ENCODE data around the gene ELL.

- TF ChIP-seq, protein P1, sequence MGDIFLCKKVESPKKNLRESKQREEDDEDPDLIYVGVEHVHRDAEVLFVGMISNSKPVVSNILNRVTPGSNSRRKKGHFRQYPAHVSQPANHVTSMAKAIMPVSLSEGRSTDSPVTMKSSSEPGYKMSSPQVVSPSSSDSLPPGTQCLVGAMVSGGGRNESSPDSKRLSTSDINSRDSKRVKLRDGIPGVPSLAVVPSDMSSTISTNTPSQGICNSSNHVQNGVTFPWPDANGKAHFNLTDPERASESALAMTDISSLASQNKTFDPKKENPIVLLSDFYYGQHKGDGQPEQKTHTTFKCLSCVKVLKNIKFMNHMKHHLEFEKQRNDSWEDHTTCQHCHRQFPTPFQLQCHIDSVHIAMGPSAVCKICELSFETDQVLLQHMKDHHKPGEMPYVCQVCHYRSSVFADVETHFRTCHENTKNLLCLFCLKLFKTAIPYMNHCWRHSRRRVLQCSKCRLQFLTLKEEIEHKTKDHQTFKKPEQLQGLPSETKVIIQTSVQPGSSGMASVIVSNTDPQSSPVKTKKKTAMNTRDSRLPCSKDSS (IDR thresholded peaks at IDR 0.05; ENCODE audit: low read depth, partially characterized antibody), result no peak
- no peak for TF ChIP-seq ZNF76 (CRISPR knock-in tag; IDR thresholded peaks at IDR 0.05; ENCODE audit: borderline replicate concordance)
- no peak for TF ChIP-seq GABPA (tag; conservative IDR thresholded peaks at IDR 0.05; ENCODE audit: low read depth)
- no peak for TF ChIP-seq PTBP1 (IDR thresholded peaks at IDR 0.05; ENCODE audit: low read depth, low read length)
- TF ChIP-seq ZNF444 (CRISPR knock-in tag; IDR thresholded peaks at IDR 0.05), result no peak
- no peak for TF ChIP-seq NFIC (IDR thresholded peaks at IDR 0.05)
- no peak for TF ChIP-seq ELF1 (tag; IDR thresholded peaks at IDR 0.05)
- TF ChIP-seq YY1 (IDR thresholded peaks at IDR 0.05; ENCODE audit: borderline replicate concordance in 1 of 3, control insufficient read depth in 1 of 3, extremely low read depth in 1 of 3, insufficient read depth in 3 of 3, insufficient read length in 1 of 3, insufficient replicate concordance in 2 of 3, low read depth in 1 of 3, low read length in 2 of 3), result no peak
- TF ChIP-seq CTCF (IDR thresholded peaks at IDR 0.05 in 2 of 3, conservative IDR thresholded peaks at IDR 0.05 in 1 of 3; ENCODE audit: insufficient read depth in 2 of 3, low read depth in 1 of 3, low read length in 3 of 3), result no peak
- TF ChIP-seq NFRKB (IDR thresholded peaks at IDR 0.05; ENCODE audit: low read depth), result no peak
- no peak for TF ChIP-seq MIER1 (IDR thresholded peaks at IDR 0.05; ENCODE audit: low read depth)
Measured at GRCh38 chr19:18446811-18447359, 75.0 kb downstream of the ELL start.
